WERI-Rb-1 (cell line): ENCODE measurements around the gene OLIG2.

Experiments used
- DNase-seq: peaks from one replicate; pipeline ENCODE4 v3.0.0-alpha.2; 2020
- H3K27ac ChIP-seq: fragments of 250-450 bp; sonication (Bioruptor Pico); 2 replicates; pipeline ENCODE4 v1.5.1; 2020; ENCODE audit warnings: mild to moderate bottlenecking, moderate library complexity
- H3K27me3 ChIP-seq: fragments of 250-450 bp; sonication (Bioruptor Pico); 2 replicates; pipeline ENCODE4 v1.5.1; 2021; ENCODE audit warnings: mild to moderate bottlenecking, low read depth, moderate library complexity; ENCODE audit not compliant: insufficient read depth, severe bottlenecking
- H3K36me3 ChIP-seq: fragments of 250-450 bp; sonication (Bioruptor Pico); 2 replicates; pipeline ENCODE4 v1.5.1; 2020; ENCODE audit warnings: mild to moderate bottlenecking, moderate library complexity
- H3K4me3 ChIP-seq: 2 replicates; pipeline ENCODE4 v1.5.1; 2011; ENCODE audit warnings: low read depth, mild to moderate bottlenecking, control low read depth, low read length
- H3K9me3 ChIP-seq: fragments of 250-450 bp; sonication (Bioruptor Pico); 2 replicates; pipeline ENCODE4 v1.5.1; 2021; ENCODE audit warnings: mild to moderate bottlenecking, moderate library complexity; ENCODE audit not compliant: severe bottlenecking
- CTCF ChIP-seq: IDR thresholded peaks from 2 replicates; pipeline ENCODE4 v1.5.1; 2011; ENCODE audit warnings: low read depth, mild to moderate bottlenecking, control low read depth, inconsistent platforms, low read length

Gene OLIG2

GRCh38 chr21:33025489-33026442, at the start of gene OLIG2:
Gene OLIG2, plus strand, starts transcription at chr21:33025935. Its CDS starts 928 bp downstream, at chr21:33026863.
- Histone ChIP-seq H3K27me3 (peaks cover 55% of the 10 kb centered on the region), H3K9me3 (no peaks in the 10 kb centered on the region), H3K36me3 (no peaks in the 10 kb centered on the region), H3K4me3 (peak within 1 kb of the TSS; percentile 76), H3K27ac (no peak within 1 kb of the TSS)
- TF ChIP-seq CTCF, result no peak
- DNase-seq, result peak; percentile 96

DNA sequence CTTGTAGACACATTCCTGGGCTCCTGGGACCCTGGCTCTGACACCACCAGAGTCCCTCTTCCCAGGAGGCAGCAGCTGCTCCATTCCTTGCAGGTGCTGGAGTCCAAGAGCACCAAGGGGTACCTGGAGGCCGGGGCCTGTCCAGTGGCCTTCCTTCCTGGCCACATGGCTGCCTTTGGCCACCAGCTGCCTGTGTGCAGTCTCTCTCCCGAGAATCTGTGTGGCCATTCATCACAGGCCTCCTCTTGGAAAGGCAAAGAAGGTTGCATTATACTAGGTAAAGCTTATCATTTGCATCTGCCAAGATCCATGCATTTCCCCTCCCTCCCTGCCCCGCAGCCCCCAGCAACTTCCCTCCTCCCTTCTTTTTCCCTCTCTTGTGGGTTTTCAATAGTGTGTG, 48.9 kb upstream of the OLIG2 start:
- H3K36me3 ChIP-seq, result no peaks in the 10 kb centered on the region
- H3K27me3 ChIP-seq, result no peaks in the 10 kb centered on the region
- H3K9me3 ChIP-seq, result no peaks in the 10 kb centered on the region
- H3K4me3 ChIP-seq, result no peak overlapping the region
- DNase-seq, result no peak
- H3K27ac ChIP-seq, result no peak overlapping the region
- no peak for TF ChIP-seq CTCF

DNA sequence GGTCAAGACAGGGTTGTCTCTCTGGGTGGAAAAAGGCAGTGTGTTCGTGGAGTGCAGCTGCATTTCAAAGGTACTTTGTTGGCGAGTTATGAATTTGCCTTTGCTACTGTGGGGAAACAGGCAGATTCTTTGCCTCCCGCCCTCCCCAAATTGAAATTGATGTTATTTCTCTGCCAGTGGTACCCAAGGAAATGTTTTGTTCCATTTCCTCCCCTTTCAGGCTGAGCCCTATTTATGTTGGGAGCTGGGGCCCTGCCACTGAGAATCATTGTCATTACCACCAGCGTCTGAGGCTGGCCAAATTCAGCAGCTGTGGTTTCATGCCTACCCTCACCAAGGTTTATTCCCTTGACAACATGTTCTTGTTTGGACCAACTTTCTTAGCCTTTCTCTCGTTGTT, 48.5 kb upstream of the OLIG2 start:
- H3K27me3 ChIP-seq, result no peaks in the 10 kb centered on the region
- no peak overlapping the region for H3K4me3 ChIP-seq
- DNase-seq, result no peak
- TF ChIP-seq CTCF, result no peak
- no peaks in the 10 kb centered on the region for H3K9me3 ChIP-seq
- no peaks in the 10 kb centered on the region for H3K36me3 ChIP-seq
- H3K27ac ChIP-seq, result no peak overlapping the region

GRCh38 chr21:32978331-32979270, 47.1 kb upstream of the OLIG2 start:
- no peaks in the 10 kb centered on the region for H3K9me3 ChIP-seq
- H3K27me3 ChIP-seq, result no peaks in the 10 kb centered on the region
- H3K36me3 ChIP-seq, result no peaks in the 10 kb centered on the region
- no peak overlapping the region for H3K4me3 ChIP-seq
- no peak overlapping the region for H3K27ac ChIP-seq
- no peak for TF ChIP-seq CTCF
- DNase-seq, result no peak

DNA sequence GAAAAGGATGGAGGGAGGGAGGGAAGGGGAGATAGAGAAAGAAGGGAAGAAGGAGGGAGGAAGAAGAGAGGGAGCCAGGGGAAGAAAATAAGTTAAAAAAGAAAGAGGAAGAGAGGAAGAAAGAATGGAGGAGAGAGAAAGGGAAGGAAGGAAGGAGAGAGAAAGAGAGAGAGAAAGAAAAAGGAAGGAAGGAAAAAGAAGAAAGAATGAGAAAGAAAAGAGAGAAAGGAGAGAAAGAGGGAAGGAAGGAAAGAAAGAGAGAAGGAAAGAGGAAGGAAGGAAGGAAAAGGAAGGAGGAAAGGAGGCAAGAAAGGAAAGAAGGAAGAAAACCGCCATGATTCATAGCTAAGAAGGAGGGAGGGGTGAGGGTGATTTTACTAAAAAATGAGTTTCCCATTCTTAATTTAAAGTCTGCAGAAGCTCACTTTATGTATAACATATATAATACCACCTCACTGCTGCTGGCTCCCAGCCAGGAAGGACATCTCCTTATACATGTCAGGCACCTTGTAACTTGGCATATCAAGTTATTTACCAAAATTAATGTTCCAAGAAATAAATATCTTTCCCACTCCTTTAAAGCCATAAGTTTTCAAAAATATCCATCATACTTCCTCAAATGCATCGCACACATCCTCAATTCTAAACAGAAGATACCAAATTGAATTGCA, 46.0 kb upstream of the OLIG2 start:
- Histone ChIP-seq H3K27me3 (no peaks in the 10 kb centered on the region), H3K36me3 (no peaks in the 10 kb centered on the region), H3K9me3 (no peaks in the 10 kb centered on the region), H3K27ac (no peak overlapping the region), H3K4me3 (no peak overlapping the region)
- no peak for DNase-seq
- TF ChIP-seq CTCF, result no peak
